Measurements from ENCODE around the gene FAM222A. TPM values are rescaled to one million over a fixed set of nuclear protein-coding genes. Genes with fewer than 3 reads are reported as not detected.

FAM222A gene
- total RNA-seq, 6 experiments from 2014 or later = 0.34 to 4.3 (median 1.2) TPM

DNA sequence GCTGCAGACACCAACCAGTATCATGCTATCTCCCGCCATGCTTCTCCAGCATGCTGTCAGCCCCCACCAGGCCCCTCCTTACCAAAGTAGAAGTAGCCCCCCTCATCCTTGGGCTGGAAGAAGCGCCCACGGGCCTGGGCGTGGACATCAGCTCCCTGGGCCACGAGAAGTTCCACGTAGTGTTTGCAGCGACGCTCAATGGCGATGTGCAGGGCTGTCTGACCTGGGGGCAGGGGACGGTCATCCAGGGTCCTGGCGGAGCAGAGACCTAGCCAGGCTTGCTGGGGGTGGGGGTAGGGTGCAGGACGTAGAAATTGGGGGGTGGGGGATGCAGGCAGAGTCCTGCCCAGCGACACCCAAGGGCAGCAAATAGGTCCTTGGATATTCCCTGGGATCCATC, 86.9 kb downstream of the FAM222A start:
- WGBS (ENCODE audit: insufficient coverage, low coverage, low lambda C conversion rate, missing lambda C conversion rate) = 83% methylated on average over 1 of the region's 13 CpGs
- H3K36me3 ChIP-seq = peaks cover 0 to 12% (median 3%) of the 10 kb centered on the region in 4 donors
- DNase-seq (no peak), ATAC-seq (no peak)
- H3K27ac ChIP-seq = no peak overlapping the region
- TF ChIP-seq, protein P1, sequence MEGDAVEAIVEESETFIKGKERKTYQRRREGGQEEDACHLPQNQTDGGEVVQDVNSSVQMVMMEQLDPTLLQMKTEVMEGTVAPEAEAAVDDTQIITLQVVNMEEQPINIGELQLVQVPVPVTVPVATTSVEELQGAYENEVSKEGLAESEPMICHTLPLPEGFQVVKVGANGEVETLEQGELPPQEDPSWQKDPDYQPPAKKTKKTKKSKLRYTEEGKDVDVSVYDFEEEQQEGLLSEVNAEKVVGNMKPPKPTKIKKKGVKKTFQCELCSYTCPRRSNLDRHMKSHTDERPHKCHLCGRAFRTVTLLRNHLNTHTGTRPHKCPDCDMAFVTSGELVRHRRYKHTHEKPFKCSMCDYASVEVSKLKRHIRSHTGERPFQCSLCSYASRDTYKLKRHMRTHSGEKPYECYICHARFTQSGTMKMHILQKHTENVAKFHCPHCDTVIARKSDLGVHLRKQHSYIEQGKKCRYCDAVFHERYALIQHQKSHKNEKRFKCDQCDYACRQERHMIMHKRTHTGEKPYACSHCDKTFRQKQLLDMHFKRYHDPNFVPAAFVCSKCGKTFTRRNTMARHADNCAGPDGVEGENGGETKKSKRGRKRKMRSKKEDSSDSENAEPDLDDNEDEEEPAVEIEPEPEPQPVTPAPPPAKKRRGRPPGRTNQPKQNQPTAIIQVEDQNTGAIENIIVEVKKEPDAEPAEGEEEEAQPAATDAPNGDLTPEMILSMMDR (IDR thresholded peaks at IDR 0.05) = no peak
- no peak for TF ChIP-seq POLR2A (IDR thresholded peaks at IDR 0.05)
- intact Hi-C loops (cut with DNase I) = no loop called here
- H3K9me3 ChIP-seq = no peaks in the 10 kb centered on the region
- H3K4me1 ChIP-seq = peaks cover 0 to 2% (median 0%) of the 10 kb centered on the region in 4 donors
- no peak overlapping the region for H3K4me3 ChIP-seq
- H3K27me3 ChIP-seq = no peaks in the 10 kb centered on the region

DNA sequence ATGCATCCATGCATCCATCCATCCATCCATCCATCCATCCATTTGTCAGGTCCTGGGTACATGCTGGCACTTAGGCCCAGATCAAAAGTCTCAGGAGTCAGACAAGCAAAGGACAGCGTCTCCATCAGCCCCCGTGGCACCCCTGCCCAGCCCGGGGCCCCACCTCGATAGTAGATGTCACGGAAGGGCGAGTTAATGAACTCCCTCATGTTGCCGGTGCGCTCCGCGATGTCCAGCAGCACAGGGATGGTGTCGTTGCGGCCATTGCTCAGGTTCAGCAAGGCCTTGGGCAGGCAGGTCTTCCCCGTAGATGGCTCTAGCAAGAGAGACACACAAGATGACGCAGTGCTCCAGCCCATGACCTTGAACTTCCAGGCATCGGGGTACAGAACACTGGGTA, 89.2 kb downstream of the FAM222A start:
- Histone ChIP-seq H3K9me3 (no peaks in the 10 kb centered on the region), H3K36me3 (peaks cover 0 to 12% (median 3%) of the 10 kb centered on the region in 4 donors), H3K4me1 (peaks cover 0 to 4% (median 0%) of the 10 kb centered on the region in 4 donors), H3K4me3 (no peak overlapping the region), H3K27me3 (no peaks in the 10 kb centered on the region), H3K27ac (no peak overlapping the region)
- 92% methylated on average over 2 of the region's 15 CpGs for WGBS (ENCODE audit: insufficient coverage, low coverage, low lambda C conversion rate, missing lambda C conversion rate)
- TF ChIP-seq, protein P1 (IDR thresholded peaks at IDR 0.05) = no peak
- TF ChIP-seq POLR2A (IDR thresholded peaks at IDR 0.05) = no peak
- intact Hi-C loops (cut with DNase I) = no loop called here
- no peak for DNase-seq
- ATAC-seq = no peak

DNA sequence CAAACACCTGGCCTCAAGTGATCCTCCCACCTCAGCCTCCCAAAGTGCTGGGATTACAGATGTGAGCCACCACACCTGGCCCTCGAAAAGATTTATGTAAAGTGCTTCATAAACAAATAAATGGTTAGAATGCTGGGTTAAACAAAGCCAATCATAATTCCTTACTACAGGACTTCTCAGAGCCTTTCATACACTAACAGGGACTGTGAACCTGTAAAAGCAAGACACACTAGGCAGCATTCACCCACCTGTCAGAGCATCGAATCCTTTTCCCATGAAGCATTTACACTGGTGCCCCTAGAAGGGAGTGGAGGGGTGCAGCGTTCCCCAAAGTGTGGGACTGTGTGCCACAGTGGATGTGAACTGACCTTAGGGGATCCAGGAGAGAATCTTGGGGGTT, 90.1 kb downstream of the FAM222A start:
- H3K9me3 ChIP-seq = no peaks in the 10 kb centered on the region
- WGBS (ENCODE audit: insufficient coverage, low coverage, low lambda C conversion rate, missing lambda C conversion rate) = 78% methylated on average over 3 of the region's 3 CpGs
- TF ChIP-seq, protein P1 (IDR thresholded peaks at IDR 0.05) = no peak
- TF ChIP-seq POLR2A (IDR thresholded peaks at IDR 0.05) = no peak
- intact Hi-C loops (cut with DNase I) = no loop called here
- DNase-seq = no peak
- H3K4me3 ChIP-seq = no peak overlapping the region
- peaks cover 0 to 4% (median 0%) of the 10 kb centered on the region in 4 donors for H3K4me1 ChIP-seq
- no peak for ATAC-seq
- no peaks in the 10 kb centered on the region for H3K27me3 ChIP-seq
- peaks cover 0 to 12% (median 3%) of the 10 kb centered on the region in 4 donors for H3K36me3 ChIP-seq
- H3K27ac ChIP-seq = no peak overlapping the region

DNA sequence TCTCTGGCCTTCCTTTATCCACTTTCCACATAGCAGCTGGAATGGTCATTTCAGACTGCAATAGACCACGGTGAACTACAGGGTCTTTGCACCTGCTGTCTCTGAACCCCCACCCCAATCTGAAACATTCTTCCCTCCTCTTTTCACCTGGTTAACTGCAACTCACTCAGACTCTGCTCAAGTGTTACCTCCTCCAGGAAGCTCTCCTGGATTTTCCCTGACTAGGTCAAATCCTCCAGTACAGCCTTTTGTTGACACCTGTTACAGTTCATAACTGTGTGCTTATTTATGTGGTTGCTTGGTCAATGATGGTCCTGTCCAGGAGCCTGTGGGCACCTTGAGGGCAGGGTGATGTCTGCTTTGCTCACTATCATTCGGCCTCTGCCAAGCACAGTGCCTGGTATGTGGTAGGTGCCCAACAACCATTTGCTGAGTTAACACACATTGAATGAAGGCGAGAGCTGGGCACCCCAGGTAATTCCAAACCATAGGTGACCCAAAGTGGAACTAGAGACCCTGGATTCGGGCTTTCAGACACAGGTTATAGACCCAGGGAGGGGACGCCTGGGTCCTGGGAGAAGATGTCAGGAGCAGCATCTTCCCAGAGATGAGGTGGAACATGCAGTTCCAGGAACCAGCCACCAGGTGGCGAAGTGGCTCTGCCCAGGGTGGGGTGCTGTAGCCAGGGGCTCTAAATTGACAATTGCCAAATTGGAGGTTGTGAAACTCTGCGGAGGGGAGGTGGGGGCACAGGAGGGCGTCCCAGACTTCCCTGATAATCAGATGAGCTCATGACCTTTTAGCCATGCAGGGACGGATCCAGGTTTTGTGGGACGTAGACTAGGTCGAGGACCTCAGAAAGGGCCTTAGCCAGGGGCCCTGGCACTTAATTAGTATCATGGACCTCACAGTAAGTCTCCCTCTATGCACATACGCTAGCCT, 91.5 kb downstream of the FAM222A start:
- peak; percentile 70 to 82 (median 75) for DNase-seq
- intact Hi-C loops (cut with DNase I) = loop anchor here in 1 of 2 donors (5.0 kb wide), 1 partner anchor 37 kb away; no protein-coding TSS in a partner anchor
- H3K27ac ChIP-seq = no peak overlapping the region

More for the DNA sequence above, 91.5 kb downstream of the FAM222A start:
- Histone ChIP-seq H3K36me3 (peaks cover 0 to 12% (median 3%) of the 10 kb centered on the region in 4 donors), H3K4me3 (no peak overlapping the region), H3K4me1 (peaks cover 0 to 4% (median 0%) of the 10 kb centered on the region in 4 donors), H3K9me3 (no peaks in the 10 kb centered on the region), H3K27me3 (no peaks in the 10 kb centered on the region)
- peak; percentile 83 to 95 (median 93) for ATAC-seq
- TF ChIP-seq, protein P1 (IDR thresholded peaks at IDR 0.05) = peak; percentile 95 to 99 (median 97)
- TF ChIP-seq POLR2A (IDR thresholded peaks at IDR 0.05) = no peak
- WGBS (ENCODE audit: insufficient coverage, low coverage, low lambda C conversion rate, missing lambda C conversion rate) = 29% methylated on average over 8 of the region's 12 CpGs

All from right lobe of liver (tissue), 6 donors.